HEK293T (cell line): ENCODE data around the gene GPR143.

Experiments used
- ARNT ChIP-seq: fragments of 450-650 bp; IDR thresholded peaks from 2 replicates; pipeline ENCODE4 v1.6.1; 2017; ENCODE audit warnings: mild to moderate bottlenecking
- BHLHE40 ChIP-seq: fragments of 450-650 bp; IDR thresholded peaks from 2 replicates; pipeline ENCODE4 v1.6.1; 2016; ENCODE audit warnings: mild to moderate bottlenecking, moderate library complexity, borderline replicate concordance
- CTBP1 ChIP-seq: fragments of 450-650 bp; IDR thresholded peaks from 2 replicates; pipeline ENCODE4 v1.6.1; 2016; ENCODE audit warnings: borderline replicate concordance
- FOXA1 ChIP-seq: fragments of 450-650 bp; IDR thresholded peaks from 2 replicates; pipeline ENCODE4 v1.6.1; 2016; ENCODE audit warnings: mild to moderate bottlenecking
- FOXK2 ChIP-seq: fragments of 450-650 bp; IDR thresholded peaks from 2 replicates; pipeline ENCODE4 v1.6.1; 2016; ENCODE audit warnings: mild to moderate bottlenecking
- FOXM1 ChIP-seq: fragments of 450-650 bp; IDR thresholded peaks from 2 replicates; pipeline ENCODE4 v1.6.1; 2017; ENCODE audit warnings: mild to moderate bottlenecking, borderline replicate concordance
- HDGF ChIP-seq: fragments of 450-650 bp; IDR thresholded peaks from 2 replicates; pipeline ENCODE4 v1.6.1; 2017; ENCODE audit warnings: antibody characterized with exemption, borderline replicate concordance
- PKNOX1 ChIP-seq: fragments of 450-650 bp; IDR thresholded peaks from 2 replicates; pipeline ENCODE4 v1.6.1; 2016
- TARDBP ChIP-seq: fragments of 450-650 bp; IDR thresholded peaks from 2 replicates; pipeline ENCODE4 v1.6.1; 2016
- ZNF384 ChIP-seq: fragments of 450-650 bp; IDR thresholded peaks from 2 replicates; pipeline ENCODE4 v1.6.1; 2016

DNA sequence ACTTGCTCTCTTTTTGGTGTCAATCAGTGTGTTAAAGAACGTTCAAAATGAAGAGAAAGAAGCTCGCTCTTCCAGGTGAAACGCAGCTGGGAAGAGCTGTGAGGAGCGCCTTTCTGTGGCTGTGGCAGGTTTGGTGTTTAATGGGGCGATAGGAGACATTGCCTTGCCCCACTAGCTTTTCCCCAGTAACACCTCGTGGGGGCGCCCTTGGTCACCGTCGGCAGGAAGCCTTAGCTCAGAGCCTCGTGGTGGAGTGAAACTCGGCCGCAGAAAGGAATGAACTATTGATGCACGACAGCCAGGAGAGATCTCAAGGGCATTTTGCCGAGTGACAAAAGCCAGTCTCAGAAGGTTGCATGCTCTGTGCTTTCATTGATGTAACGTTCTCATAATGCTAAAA, 65.1 kb downstream of the GPR143 start:
- TF ChIP-seq FOXA1 = no peak
- TF ChIP-seq ARNT = no peak
- TF ChIP-seq HDGF = no peak
- TF ChIP-seq TARDBP = no peak
- TF ChIP-seq BHLHE40 = no peak
- no peak for TF ChIP-seq ZNF384
- no peak for TF ChIP-seq CTBP1
- TF ChIP-seq PKNOX1 = no peak
- TF ChIP-seq FOXK2 = no peak
- no peak for TF ChIP-seq FOXM1
